GM19099 (cell line): ENCODE data around the gene RHBDD3.

ENCODE experiments used
- POLR2A ChIP-seq: IDR thresholded peaks from 3 replicates; pipeline ENCODE4 v1.6.1; 2011; ENCODE audit warnings: low read depth; ENCODE audit not compliant: insufficient read length; ENCODE audit errors: extremely low read depth

Gene RHBDD3

DNA sequence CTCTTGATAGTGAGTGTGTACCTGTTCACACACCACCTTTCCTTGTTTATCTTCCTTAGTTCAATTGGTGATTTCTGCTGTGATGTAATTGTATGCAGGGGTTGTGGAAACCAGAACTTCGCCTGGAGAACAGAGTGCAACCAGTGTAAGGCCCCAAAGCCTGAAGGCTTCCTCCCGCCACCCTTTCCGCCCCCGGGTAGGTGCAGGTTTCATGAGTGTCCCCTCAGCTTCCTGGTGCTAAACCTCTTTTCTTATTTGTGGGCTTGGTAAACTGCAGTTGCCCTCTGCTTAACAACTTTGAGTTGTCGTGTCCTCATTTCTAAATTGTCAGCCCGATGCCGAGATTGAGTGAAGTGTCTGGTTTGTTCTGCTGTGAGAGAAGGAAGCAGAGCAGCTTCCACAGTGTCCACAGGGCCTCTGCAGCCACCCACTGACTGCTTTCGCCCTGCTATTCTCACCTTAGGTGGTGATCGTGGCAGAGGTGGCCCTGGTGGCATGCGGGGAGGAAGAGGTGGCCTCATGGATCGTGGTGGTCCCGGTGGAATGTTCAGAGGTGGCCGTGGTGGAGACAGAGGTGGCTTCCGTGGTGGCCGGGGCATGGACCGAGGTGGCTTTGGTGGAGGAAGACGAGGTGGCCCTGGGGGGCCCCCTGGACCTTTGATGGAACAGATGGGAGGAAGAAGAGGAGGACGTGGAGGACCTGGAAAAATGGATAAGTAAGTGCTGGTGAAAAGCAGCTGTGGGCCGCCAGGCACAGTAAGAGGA, 31.5 kb upstream of the RHBDD3 start:
- no peak for TF ChIP-seq POLR2A

DNA sequence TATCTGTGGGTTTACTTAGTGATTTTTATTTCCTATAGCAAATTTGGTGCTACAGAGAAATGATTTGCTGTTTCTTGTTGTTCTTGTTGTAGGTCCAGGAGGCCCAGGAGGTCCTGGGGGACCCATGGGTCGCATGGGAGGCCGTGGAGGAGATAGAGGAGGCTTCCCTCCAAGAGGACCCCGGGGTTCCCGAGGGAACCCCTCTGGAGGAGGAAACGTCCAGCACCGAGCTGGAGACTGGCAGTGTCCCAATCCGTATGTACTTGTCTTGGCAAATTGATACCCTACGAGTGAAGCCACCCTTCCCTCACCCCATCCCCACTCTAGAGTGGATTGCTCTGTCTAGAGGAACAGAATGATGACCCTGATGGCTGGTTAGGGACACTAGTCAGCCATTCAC, 30.9 kb upstream of the RHBDD3 start:
- no peak for TF ChIP-seq POLR2A

- no peak for TF ChIP-seq POLR2A
Measured at GRCh38 chr22:29292379-29292778, 24.6 kb upstream of the RHBDD3 start.

- TF ChIP-seq POLR2A = no peak
Measured at GRCh38 chr22:29291215-29291614, 23.4 kb upstream of the RHBDD3 start.

GRCh38 chr22:29290061-29290460, 22.3 kb upstream of the RHBDD3 start:
- TF ChIP-seq POLR2A = no peak

DNA sequence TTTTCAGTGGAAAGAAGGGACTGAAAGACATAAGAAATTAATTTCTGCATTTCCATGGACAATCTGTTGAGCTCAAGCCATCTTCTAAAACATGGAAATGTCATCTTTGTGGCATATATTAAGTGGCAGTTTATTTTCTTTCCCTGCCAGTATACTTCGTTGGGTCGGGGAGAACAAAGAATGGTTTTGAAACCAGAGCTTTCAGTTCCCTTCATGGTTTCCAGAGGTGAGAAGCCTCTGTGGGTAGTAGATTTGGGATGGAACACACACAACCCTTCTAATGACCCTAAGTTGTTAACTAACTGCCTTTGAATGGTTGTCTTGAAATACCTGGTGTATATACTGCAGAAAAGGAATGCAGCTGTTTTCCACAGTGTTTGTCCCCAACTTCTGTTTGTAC, 21.1 kb upstream of the RHBDD3 start:
- no peak for TF ChIP-seq POLR2A

GRCh38 chr22:29284196-29284595, 16.4 kb upstream of the RHBDD3 start:
- TF ChIP-seq POLR2A = no peak

GRCh38 chr22:29277927-29278326, 10.1 kb upstream of the RHBDD3 start:
- no peak for TF ChIP-seq POLR2A

DNA sequence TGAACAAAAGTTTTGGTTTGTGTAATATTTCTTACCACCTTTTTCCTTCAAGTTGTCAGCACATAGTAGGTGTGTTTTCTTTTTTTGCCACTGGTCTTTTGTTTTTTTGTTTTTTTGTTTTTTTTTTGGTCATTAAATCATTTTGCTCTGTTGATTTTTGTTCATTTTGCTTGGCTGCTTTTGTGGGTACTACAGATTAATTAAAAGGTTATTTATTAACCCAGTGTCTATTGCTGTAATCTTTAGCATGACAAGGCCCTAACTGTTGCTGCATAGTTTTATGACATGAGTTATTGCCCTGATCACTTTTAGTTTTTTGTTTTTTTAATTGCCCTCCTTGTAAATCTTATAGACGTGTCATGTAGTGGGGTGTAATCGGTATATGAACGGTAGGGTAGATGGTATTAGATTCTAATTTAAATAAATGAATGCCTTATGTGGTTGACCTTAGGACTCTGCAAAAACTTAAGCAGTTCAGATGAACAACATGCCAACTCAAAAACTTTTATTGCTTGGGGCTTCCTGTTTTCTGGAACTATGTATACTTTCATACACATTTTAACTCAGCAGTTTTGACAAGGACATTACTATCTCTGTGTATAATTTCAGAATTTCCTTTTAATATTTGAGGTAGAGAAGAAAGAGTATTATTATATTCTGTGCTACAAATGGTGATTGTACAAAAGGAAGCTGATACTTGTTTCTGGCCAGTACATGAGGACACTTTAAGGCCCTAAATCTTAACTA, 8.2 kb upstream of the RHBDD3 start:
- TF ChIP-seq POLR2A = no peak

DNA sequence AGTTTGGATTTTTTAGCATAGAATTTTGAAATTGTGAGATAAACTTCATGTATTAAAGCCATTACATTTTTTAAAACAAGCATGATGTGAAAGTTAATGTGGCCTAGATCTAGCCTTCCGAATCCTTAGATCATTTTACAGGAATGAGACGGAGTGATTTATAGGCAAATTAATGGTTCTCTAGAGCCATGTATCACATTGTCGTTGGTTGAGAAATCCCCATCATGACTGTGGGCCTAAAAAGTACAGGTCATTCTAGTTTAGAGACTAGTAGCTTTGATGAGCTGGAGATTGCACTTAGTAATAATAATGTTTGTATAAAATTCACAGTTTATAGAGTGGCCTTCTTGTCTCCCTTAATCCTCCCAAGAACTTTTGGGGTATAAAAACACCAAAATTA, 7.4 kb upstream of the RHBDD3 start:
- TF ChIP-seq POLR2A = no peak

DNA sequence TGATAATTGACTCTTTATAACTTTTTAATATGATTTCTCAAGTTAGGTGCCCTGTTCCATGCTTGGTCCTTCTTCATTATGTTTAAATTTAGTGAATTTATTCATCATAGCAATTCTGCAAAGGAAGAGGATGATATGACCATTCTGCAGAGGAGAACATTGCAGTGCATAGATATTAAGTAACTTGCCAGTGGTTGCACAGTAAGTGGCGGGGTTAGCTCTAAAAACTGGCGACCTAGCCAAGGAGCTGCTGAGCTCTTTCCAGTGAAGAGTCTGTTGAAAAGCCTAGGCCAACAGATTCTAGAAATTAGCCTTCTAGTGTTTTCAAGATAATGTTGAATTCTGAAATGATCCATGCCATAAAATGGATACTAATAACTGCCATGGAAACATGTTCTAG, 4.8 kb upstream of the RHBDD3 start:
- no peak for TF ChIP-seq POLR2A

- TF ChIP-seq POLR2A = no peak
Measured at GRCh38 chr22:29270475-29271271, 2.9 kb upstream of the RHBDD3 start.

DNA sequence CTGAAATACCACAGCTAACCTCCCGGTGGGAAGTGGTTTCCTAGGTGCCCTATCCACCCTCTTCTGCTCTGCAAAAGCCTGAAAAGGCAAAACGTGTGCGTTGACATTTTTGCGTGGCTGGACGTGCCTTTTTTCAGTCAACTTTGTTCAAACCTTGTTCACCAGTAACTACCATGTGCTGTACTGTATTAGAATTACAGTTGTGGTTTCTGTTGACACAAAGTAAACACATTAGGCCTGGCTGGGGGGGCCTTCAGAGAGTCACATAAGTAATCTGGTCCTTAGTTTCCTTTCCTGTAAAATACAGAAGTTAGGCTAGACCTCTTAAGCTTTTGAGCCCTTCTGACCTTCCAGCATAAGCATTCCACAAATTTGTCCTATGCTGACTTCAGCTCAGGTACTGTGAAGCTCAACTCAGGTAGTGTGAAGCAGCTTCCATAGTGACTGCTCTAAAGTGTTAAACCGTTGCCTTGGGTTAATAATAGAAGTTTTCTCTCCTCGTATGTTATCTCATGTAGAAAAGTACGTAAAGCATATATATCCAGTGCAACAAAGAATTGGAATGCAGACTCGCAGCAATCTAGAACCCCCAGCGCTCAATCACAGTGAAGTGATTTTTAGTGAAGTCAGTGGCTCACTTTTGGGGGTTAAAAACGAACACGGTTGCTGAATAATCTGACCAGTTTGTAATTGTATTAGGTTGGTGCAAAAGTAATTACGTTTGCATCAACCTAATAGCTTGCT, 2.1 kb upstream of the RHBDD3 start:
- TF ChIP-seq POLR2A = no peak

- no peak for TF ChIP-seq POLR2A
Measured at GRCh38 chr22:29269230-29269604, 1.4 kb upstream of the RHBDD3 start.
